HepG2 (cell line): ENCODE results near the gene WNT6. TPM values are rescaled to one million over a fixed set of nuclear protein-coding genes. Genes with fewer than 3 reads are reported as not detected.

ENCODE experiments used
- ARNTL ChIP-seq: sonication (generic); formaldehyde crosslinking; IDR thresholded peaks from 2 replicates; pipeline ENCODE4 v1.4.0; 2020; ENCODE audit warnings: mild to moderate bottlenecking, missing genetic modification reagents
- BHLHE40 ChIP-seq: IDR thresholded peaks from 2 replicates; pipeline ENCODE4 v1.6.1; 2011; ENCODE audit warnings: low read length, improper control_type of control experiment
- CAMTA2 ChIP-seq: sonication (generic); formaldehyde crosslinking; IDR thresholded peaks from 2 replicates; pipeline ENCODE4 v1.4.0; 2020; ENCODE audit warnings: mild to moderate bottlenecking, missing genetic modification reagents, borderline replicate concordance
- CENPT ChIP-seq: sonication (generic); formaldehyde crosslinking; IDR thresholded peaks from 2 replicates; pipeline ENCODE4 v1.8.0; 2022; ENCODE audit warnings: low read depth, mild to moderate bottlenecking, moderate library complexity, missing genetic modification reagents
- FOXA1 ChIP-seq, 2 experiments: fragments of 450-650 bp in 1 of 2; sonication (generic) in 1 of 2; formaldehyde crosslinking in 1 of 2; IDR thresholded peaks; 2 replicates each; pipeline versions ENCODE4 v1.4.0 to v1.6.1; 2016 to 2020; ENCODE audit warnings: missing genetic modification reagents in 1 of 2
- GPN1 ChIP-seq: sonication (generic); formaldehyde crosslinking; IDR thresholded peaks from 2 replicates; pipeline ENCODE4 v1.5.1; 2020; ENCODE audit warnings: missing genetic modification reagents, borderline replicate concordance
- HNF4A ChIP-seq: sonication (generic); formaldehyde crosslinking; IDR thresholded peaks from 2 replicates; pipeline ENCODE4 v1.4.0; 2020; ENCODE audit warnings: missing genetic modification reagents
- MYNN ChIP-seq: sonication (generic); formaldehyde crosslinking; IDR thresholded peaks from 2 replicates; pipeline ENCODE4 v1.4.0; 2020; ENCODE audit warnings: mild to moderate bottlenecking, low read depth, missing genetic modification reagents
- NR2F1 ChIP-seq, 2 experiments: fragments of 450-650 bp in 1 of 2; formaldehyde crosslinking in 1 of 2; IDR thresholded peaks; 2 replicates each; pipeline versions ENCODE4 v1.5.0 to v1.6.1; 2016 to 2020; ENCODE audit warnings: mild to moderate bottlenecking in 1 of 2, missing compliant biosample characterization in 1 of 2, missing genetic modification reagents in 1 of 2, moderate library complexity in 1 of 2
- RAD21 ChIP-seq: fragments of 450-650 bp; formaldehyde crosslinking; IDR thresholded peaks from 2 replicates; pipeline ENCODE4 v1.5.0; 2020; ENCODE audit warnings: mild to moderate bottlenecking
- SAP130 ChIP-seq: IDR thresholded peaks from 2 replicates; pipeline ENCODE4 v1.6.1; 2016; ENCODE audit warnings: low read depth
- TBX2 ChIP-seq: sonication (generic); formaldehyde crosslinking; IDR thresholded peaks from 2 replicates; pipeline ENCODE4 v1.5.0; 2020; ENCODE audit warnings: missing genetic modification reagents, mild to moderate bottlenecking, borderline replicate concordance
- TCF7L2 ChIP-seq: IDR thresholded peaks from 2 replicates; pipeline ENCODE4 v1.6.1; 2011; ENCODE audit warnings: mild to moderate bottlenecking, low read depth, low read length, moderate library complexity
- ZBTB26 ChIP-seq: IDR thresholded peaks from 2 replicates; pipeline ENCODE4 v1.6.1; 2016; ENCODE audit warnings: missing compliant biosample characterization, missing genetic modification reagents, borderline replicate concordance
- ZNF101 ChIP-seq: sonication (generic); formaldehyde crosslinking; IDR thresholded peaks from 2 replicates; pipeline ENCODE4 v1.4.0; 2020; ENCODE audit warnings: mild to moderate bottlenecking, low read depth, missing genetic modification reagents, borderline replicate concordance
- ZNF24 ChIP-seq: fragments of 450-650 bp; IDR thresholded peaks from 2 replicates; pipeline ENCODE4 v1.6.1; 2017; ENCODE audit warnings: antibody characterized with exemption, mild to moderate bottlenecking
- ZNF263 ChIP-seq: sonication (generic); formaldehyde crosslinking; IDR thresholded peaks from 2 replicates; pipeline ENCODE4 v1.4.0; 2020; ENCODE audit warnings: missing genetic modification reagents
- ZNF496 ChIP-seq: sonication (generic); formaldehyde crosslinking; IDR thresholded peaks from 2 replicates; pipeline ENCODE4 v1.8.1; 2023; ENCODE audit warnings: mild to moderate bottlenecking, moderate library complexity, missing genetic modification reagents; ENCODE audit not compliant: insufficient replicate concordance
- ZNF562 ChIP-seq: sonication (generic); formaldehyde crosslinking; IDR thresholded peaks from 2 replicates; pipeline ENCODE4 v1.8.0; 2022; ENCODE audit warnings: missing genetic modification reagents, borderline replicate concordance
- ZNF570 ChIP-seq: sonication (generic); formaldehyde crosslinking; IDR thresholded peaks from 2 replicates; pipeline ENCODE4 v1.4.0; 2020; ENCODE audit warnings: mild to moderate bottlenecking, missing genetic modification reagents, borderline replicate concordance
- ZNF678 ChIP-seq: sonication (generic); formaldehyde crosslinking; IDR thresholded peaks from 2 replicates; pipeline ENCODE4 v1.4.0; 2020; ENCODE audit warnings: mild to moderate bottlenecking, missing genetic modification reagents
- ZNF7 ChIP-seq: IDR thresholded peaks from 2 replicates; pipeline ENCODE4 v1.6.1; 2016; ENCODE audit warnings: missing biosample characterization, missing genetic modification reagents
- ZNF777 ChIP-seq: sonication (generic); formaldehyde crosslinking; IDR thresholded peaks from 2 replicates; pipeline ENCODE4 v1.4.0; 2020; ENCODE audit warnings: missing genetic modification reagents
- polyA plus RNA-seq, 8 experiments: library from polyadenylated mRNA; depleted of rRNA in 3 of 8; stranded (reverse) in 7 of 8; unstranded in 1 of 8; fragments of >200 nt; fragmentation: Illumina TruSeq in 4 of 8; extraction: Trizol in 4 of 8; gene quantifications; 2 replicates each; pipeline versions ENCODE4 v1.2.1 to v1.2.3, GENCODE V29; 2011 to 2016; ENCODE audit warnings: low read depth in 4 of 8, missing spikeins in 1 of 8, mixed read lengths in 1 of 8; ENCODE audit not compliant: insufficient read depth in 1 of 8
- total RNA-seq, 5 experiments: library from RNA; depleted of rRNA; stranded (reverse); fragments of >200 nt; fragmentation: Illumina TruSeq; extraction: Trizol; gene quantifications; 2 replicates each; pipeline ENCODE4 v1.2.3, GENCODE V29; 2016; ENCODE audit warnings: low read depth in 1 of 5
- TF ChIP-seq, protein P1 (sequence below): sonication (generic); formaldehyde crosslinking; IDR thresholded peaks from 2 replicates; pipeline ENCODE4 v1.8.0; 2022; ENCODE audit warnings: mild to moderate bottlenecking, missing genetic modification reagents
- TF ChIP-seq, protein P2 (sequence below): sonication (generic); formaldehyde crosslinking; IDR thresholded peaks from 2 replicates; pipeline ENCODE4 v1.5.1; 2020; ENCODE audit warnings: missing genetic modification reagents, mild to moderate bottlenecking, borderline replicate concordance

WNT6 gene
- total and polyA plus RNA-seq, 2 of the 13 experiments (the other 11 are each of a cell fraction or from before 2014, with no cell fraction given), result 0.20 TPM; not detected in 1

DNA sequence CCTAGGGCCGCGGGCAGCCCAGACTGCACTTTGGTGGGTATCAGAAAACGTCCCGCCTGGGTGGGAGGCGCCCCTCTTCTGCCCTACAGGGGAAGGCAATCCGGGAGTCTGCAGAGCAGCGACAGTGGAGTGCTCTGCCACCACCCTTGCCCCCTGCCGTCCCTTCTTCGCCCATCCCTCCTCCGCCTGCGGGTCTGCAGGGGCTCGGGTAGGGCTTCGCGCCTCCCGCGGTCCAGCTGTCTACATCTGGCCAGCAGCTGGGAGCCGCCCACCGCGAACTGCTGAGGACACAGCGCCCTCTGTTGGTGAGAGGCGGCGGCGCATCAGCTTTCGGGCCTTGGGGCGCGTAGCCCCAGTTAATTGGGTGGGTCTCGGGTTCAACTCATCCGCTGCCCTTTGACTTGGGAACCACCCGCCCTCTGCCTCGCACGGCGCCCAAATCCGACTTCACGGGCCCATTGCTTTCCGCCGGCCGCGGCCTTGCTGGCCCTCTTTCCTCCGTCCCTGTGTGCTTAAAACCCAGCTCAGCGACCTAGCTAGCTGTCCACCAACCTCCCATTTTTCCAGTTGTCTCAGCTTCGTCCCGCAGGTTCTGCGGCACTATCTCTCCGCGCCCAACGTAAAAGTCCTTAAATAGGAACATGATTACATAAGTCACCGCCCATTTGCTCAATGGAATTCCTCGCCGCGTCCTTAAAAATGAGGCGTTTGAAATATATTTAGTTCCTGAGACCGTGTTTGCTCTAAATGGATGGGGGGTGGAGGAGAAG is 38.7 kb downstream of the WNT6 start (continued):
- 0 out of 2 replicates have a peak, but pooled peaks have one; percentile 42 for TF ChIP-seq ZNF570
- TF ChIP-seq NR2F1 (CRISPR knock-in tag; IDR thresholded peaks at IDR 0.05), result no peak
- no peak for TF ChIP-seq ZNF777 (CRISPR knock-in tag)
- 0 out of 2 replicates have a peak, but pooled peaks have one; percentile 53 for TF ChIP-seq ZBTB26 (CRISPR knock-in tag)
- TF ChIP-seq TBX2 (CRISPR knock-in tag), result no peak; the same call in 1 of the 2 replicates
- 0 out of 2 replicates have a peak, but pooled peaks have one; percentile 75 for TF ChIP-seq ZNF678 (CRISPR knock-in tag)
- no peak for TF ChIP-seq TCF7L2
- TF ChIP-seq RAD21, result peak; percentile 93
- TF ChIP-seq FOXA1 (IDR thresholded peaks at IDR 0.05), result no peak
- TF ChIP-seq FOXA1 (CRISPR knock-in tag; IDR thresholded peaks at IDR 0.05), result peak; percentile 36; the same call in 1 of the 2 replicates
- TF ChIP-seq, protein P1, sequence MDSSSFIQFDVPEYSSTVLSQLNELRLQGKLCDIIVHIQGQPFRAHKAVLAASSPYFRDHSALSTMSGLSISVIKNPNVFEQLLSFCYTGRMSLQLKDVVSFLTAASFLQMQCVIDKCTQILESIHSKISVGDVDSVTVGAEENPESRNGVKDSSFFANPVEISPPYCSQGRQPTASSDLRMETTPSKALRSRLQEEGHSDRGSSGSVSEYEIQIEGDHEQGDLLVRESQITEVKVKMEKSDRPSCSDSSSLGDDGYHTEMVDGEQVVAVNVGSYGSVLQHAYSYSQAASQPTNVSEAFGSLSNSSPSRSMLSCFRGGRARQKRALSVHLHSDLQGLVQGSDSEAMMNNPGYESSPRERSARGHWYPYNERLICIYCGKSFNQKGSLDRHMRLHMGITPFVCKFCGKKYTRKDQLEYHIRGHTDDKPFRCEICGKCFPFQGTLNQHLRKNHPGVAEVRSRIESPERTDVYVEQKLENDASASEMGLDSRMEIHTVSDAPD (CRISPR knock-in tag), result no peak
- TF ChIP-seq, protein P2, sequence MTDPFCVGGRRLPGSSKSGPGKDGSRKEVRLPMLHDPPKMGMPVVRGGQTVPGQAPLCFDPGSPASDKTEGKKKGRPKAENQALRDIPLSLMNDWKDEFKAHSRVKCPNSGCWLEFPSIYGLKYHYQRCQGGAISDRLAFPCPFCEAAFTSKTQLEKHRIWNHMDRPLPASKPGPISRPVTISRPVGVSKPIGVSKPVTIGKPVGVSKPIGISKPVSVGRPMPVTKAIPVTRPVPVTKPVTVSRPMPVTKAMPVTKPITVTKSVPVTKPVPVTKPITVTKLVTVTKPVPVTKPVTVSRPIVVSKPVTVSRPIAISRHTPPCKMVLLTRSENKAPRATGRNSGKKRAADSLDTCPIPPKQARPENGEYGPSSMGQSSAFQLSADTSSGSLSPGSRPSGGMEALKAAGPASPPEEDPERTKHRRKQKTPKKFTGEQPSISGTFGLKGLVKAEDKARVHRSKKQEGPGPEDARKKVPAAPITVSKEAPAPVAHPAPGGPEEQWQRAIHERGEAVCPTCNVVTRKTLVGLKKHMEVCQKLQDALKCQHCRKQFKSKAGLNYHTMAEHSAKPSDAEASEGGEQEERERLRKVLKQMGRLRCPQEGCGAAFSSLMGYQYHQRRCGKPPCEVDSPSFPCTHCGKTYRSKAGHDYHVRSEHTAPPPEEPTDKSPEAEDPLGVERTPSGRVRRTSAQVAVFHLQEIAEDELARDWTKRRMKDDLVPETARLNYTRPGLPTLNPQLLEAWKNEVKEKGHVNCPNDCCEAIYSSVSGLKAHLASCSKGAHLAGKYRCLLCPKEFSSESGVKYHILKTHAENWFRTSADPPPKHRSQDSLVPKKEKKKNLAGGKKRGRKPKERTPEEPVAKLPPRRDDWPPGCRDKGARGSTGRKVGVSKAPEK (CRISPR knock-in tag), result 0 out of 2 replicates have a peak, but pooled peaks have one; percentile 29
- peak; percentile 40; the same call in 1 of the 2 replicates for TF ChIP-seq SAP130
- TF ChIP-seq HNF4A (CRISPR knock-in tag), result no peak
- no peak for TF ChIP-seq MYNN (CRISPR knock-in tag)
- TF ChIP-seq ZNF24, result no peak
- no peak for TF ChIP-seq ZNF562 (CRISPR knock-in tag)
- TF ChIP-seq GPN1 (CRISPR knock-in tag), result no peak
- TF ChIP-seq CENPT, result no peak
- peak; percentile 35; the same call in 1 of the 2 replicates for TF ChIP-seq ZNF263
- TF ChIP-seq ZNF101, result no peak
- no peak for TF ChIP-seq ARNTL
- no peak for TF ChIP-seq ZNF496 (CRISPR knock-in tag)
- TF ChIP-seq BHLHE40, result peak; percentile 36; the same call in 1 of the 2 replicates
- no peak for TF ChIP-seq ZNF7 (CRISPR knock-in tag)
- no peak; the same call in 1 of the 2 replicates for TF ChIP-seq CAMTA2 (CRISPR knock-in tag)
